Measurements from ENCODE around the gene VPS25. TPM values are rescaled to one million over a fixed set of nuclear protein-coding genes. Genes with fewer than 3 reads are reported as not detected.

The VPS25 gene
- total and polyA plus RNA-seq, 9 of the 15 experiments (the other 6 are each of a cell fraction or from before 2014, with no cell fraction given) = 123 to 352 (median 180) TPM

- POLR2A ChIA-PET = interaction anchor here (0.6 to 1.4 kb wide), 10 partner anchors 12 to 895 kb away, joined by 3 to 7 read pairs (median 3); partner anchors contain the start of genes COA3, PSME3 and VPS25
- no peak overlapping the region for H3K27ac ChIP-seq (ENCODE audit: extremely low read depth, low read depth, low read length)
- H3K79me2 ChIP-seq (ENCODE audit: control insufficient read depth, insufficient read depth, low read length) = peaks cover 13% of the 10 kb centered on the region
- H2AFZ ChIP-seq (ENCODE audit: low read depth, low read length) = no peak overlapping the region
- no peaks in the 10 kb centered on the region for H3K9me3 ChIP-seq (replicated peaks; ENCODE audit: control insufficient read depth, insufficient read depth, low read depth, low read length)
- CTCF ChIA-PET (ENCODE audit: low intra/inter-chr PET ratio) = no interaction called here
- intact Hi-C loops (cut with micrococcal nuclease) (no loop called here), in situ Hi-C loops (cut with MboI) (no loop called here)
- no peaks in the 10 kb centered on the region for H3K9me1 ChIP-seq (ENCODE audit: control insufficient read depth, insufficient read depth, low read length)
- H3K4me2 ChIP-seq (ENCODE audit: insufficient read depth, low read length) = no peak overlapping the region
- H4K20me1 ChIP-seq (replicated peaks; ENCODE audit: control insufficient read depth, insufficient read depth, low read length) = no peaks in the 10 kb centered on the region
- no TSS peak for BruUV-seq (replicated peaks)
- no peak for TF ChIP-seq ELF1 (tag; IDR thresholded peaks at IDR 0.05)
- no peak for TF ChIP-seq ELK1 (CRISPR knock-in tag; IDR thresholded peaks at IDR 0.05)
- no peak for TF ChIP-seq ESRRA (IDR thresholded peaks at IDR 0.05; ENCODE audit: borderline replicate concordance, low read depth)
- TF ChIP-seq ZNF3 (CRISPR knock-in tag; IDR thresholded peaks at IDR 0.05) = no peak
- no peak for TF ChIP-seq STAT5A (IDR thresholded peaks at IDR 0.05; ENCODE audit: borderline replicate concordance, low read length)
- TF ChIP-seq ZNF384 (IDR thresholded peaks at IDR 0.05; ENCODE audit: low read depth, low read length) = no peak
- TF ChIP-seq BCLAF1 (IDR thresholded peaks at IDR 0.05; ENCODE audit: borderline replicate concordance in 1 of 2, control insufficient read depth in 1 of 2, low read depth in 2 of 2, low read length in 1 of 2) = no peak
- TF ChIP-seq ZNF584 (CRISPR knock-in tag; IDR thresholded peaks at IDR 0.05; ENCODE audit: low read depth) = no peak
- TF ChIP-seq NCOR1 (IDR thresholded peaks at IDR 0.05) = no peak
- no peak for TF ChIP-seq MEF2D (tag; conservative IDR thresholded peaks at IDR 0.05; ENCODE audit: low read depth)
- TF ChIP-seq, protein P1, sequence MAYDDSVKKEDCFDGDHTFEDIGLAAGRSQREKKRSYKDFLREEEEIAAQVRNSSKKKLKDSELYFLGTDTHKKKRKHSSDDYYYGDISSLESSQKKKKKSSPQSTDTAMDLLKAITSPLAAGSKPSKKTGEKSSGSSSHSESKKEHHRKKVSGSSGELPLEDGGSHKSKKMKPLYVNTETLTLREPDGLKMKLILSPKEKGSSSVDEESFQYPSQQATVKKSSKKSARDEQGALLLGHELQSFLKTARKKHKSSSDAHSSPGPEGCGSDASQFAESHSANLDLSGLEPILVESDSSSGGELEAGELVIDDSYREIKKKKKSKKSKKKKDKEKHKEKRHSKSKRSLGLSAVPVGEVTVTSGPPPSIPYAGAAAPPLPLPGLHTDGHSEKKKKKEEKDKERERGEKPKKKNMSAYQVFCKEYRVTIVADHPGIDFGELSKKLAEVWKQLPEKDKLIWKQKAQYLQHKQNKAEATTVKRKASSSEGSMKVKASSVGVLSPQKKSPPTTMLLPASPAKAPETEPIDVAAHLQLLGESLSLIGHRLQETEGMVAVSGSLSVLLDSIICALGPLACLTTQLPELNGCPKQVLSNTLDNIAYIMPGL (CRISPR knock-in tag; IDR thresholded peaks at IDR 0.05) = no peak
- TF ChIP-seq, protein P2, sequence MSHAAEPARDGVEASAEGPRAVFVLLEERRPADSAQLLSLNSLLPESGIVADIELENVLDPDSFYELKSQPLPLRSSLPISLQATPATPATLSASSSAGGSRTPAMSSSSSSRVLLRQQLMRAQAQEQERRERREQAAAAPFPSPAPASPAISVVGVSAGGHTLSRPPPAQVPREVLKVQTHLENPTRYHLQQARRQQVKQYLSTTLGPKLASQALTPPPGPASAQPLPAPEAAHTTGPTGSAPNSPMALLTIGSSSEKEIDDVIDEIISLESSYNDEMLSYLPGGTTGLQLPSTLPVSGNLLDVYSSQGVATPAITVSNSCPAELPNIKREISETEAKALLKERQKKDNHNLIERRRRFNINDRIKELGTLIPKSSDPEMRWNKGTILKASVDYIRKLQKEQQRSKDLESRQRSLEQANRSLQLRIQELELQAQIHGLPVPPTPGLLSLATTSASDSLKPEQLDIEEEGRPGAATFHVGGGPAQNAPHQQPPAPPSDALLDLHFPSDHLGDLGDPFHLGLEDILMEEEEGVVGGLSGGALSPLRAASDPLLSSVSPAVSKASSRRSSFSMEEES (CRISPR knock-in tag; IDR thresholded peaks at IDR 0.05) = no peak
- TF ChIP-seq SUPT5H (IDR thresholded peaks at IDR 0.05) = no peak
- no peak for TF ChIP-seq POLR2G (IDR thresholded peaks at IDR 0.05; ENCODE audit: low read depth, low read length)
- TF ChIP-seq DACH1 (IDR thresholded peaks at IDR 0.05; ENCODE audit: partially characterized antibody) = no peak
- no peak for TF ChIP-seq ZNF551 (CRISPR knock-in tag; IDR thresholded peaks at IDR 0.05)
- TF ChIP-seq CBX1 (IDR thresholded peaks at IDR 0.05; ENCODE audit: low read depth) = no peak
- no peaks in the 10 kb centered on the region for H3K4me1 ChIP-seq (replicated peaks in 1 of 2; ENCODE audit: control insufficient read depth in 2 of 2, insufficient read depth in 2 of 2, low read length in 2 of 2)
- H3K9ac ChIP-seq (ENCODE audit: insufficient read depth in 1 of 2, low read depth in 2 of 2, low read length in 2 of 2) = no peak overlapping the region; a peak in 1 of 4 replicates
- DNase-seq (ENCODE audit: extremely low read depth in 1 of 4, low spot score in 3 of 4) (no peak), FAIRE-seq (no peak), ATAC-seq (no peak)
- WGBS (ENCODE audit: insufficient coverage, low coverage, missing lambda C conversion rate) = 71% methylated on average over 1 of the region's 1 CpG
- H3K4me3 ChIP-seq = no peak overlapping the region
- peaks cover 92% of the 10 kb centered on the region for H3K36me3 ChIP-seq (ENCODE audit: control insufficient read depth, insufficient read depth, low read length)
- H3K27me3 ChIP-seq (ENCODE audit: control insufficient read depth in 2 of 2, insufficient read depth in 2 of 2, low read length in 2 of 2) = no peaks in the 10 kb centered on the region
Observed at GRCh38 chr17:42817866-42818265, 44.6 kb downstream of the VPS25 start.
